Umbilical cord (tissue), 2 donors: ENCODE measurements around the gene SLC7A5. TPM values are rescaled to one million over a fixed set of nuclear protein-coding genes. Genes with fewer than 3 reads are reported as not detected.
"Not testable (repeated sequence)": the region's sequence is repeated elsewhere in the genome, so short reads cannot be mapped to it uniquely, and the experiment has no call there.

ENCODE experiments used
- DNase-seq: peaks from one replicate; pipeline ENCODE4 v3.0.0-alpha.2; 2015; ENCODE audit warnings: low spot score
- total RNA-seq: library from RNA; depleted of rRNA; stranded (reverse); fragments of >200 nt; gene quantifications from one replicate; pipeline ENCODE4 v1.2.3, GENCODE V29; 2014; ENCODE audit warnings: low replicate concordance; ENCODE audit not compliant: insufficient read depth

The SLC7A5 gene
- total RNA-seq, 1 donor from 2014 or later = 4.3 TPM

DNA sequence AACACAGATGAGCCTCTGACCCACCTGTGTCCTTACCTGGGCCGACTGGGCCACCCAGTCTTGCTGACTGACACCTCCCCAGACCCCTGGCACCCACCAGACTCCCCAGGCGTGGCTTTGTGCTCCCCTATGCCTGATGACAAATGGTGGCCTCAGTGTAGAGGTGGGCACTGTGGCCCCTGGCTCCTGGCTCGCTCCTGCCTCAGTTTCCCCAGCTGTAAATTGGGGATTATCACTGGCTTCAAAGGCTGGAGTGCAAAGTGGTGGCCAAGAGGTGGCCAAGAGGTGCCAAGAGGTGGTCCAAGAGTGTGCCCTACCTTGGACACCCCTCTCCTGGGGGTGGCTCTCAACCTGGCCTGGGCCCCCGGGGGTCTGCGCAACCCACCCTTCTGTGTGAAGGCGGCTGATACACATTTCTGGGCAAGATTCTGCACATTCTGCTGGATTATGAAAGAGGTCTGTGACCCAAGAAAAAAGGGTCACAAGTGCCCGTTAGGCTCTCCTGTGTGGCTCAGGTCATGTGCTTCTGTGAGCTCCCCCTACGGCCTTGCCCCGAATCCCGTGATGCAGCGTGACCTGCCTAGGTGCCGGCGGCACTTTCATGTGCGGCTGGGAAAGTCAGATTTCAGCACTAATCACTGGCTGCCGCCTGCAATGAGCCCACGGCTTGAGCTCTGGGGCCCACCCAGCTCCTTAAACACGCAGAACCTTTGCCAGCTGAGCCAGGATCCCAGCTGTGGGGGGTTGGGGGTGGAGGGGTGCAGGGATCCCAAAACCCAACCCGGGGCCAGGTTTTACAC lies 7.8 kb downstream of the SLC7A5 start:
- not testable (repeated sequence) for DNase-seq

DNA sequence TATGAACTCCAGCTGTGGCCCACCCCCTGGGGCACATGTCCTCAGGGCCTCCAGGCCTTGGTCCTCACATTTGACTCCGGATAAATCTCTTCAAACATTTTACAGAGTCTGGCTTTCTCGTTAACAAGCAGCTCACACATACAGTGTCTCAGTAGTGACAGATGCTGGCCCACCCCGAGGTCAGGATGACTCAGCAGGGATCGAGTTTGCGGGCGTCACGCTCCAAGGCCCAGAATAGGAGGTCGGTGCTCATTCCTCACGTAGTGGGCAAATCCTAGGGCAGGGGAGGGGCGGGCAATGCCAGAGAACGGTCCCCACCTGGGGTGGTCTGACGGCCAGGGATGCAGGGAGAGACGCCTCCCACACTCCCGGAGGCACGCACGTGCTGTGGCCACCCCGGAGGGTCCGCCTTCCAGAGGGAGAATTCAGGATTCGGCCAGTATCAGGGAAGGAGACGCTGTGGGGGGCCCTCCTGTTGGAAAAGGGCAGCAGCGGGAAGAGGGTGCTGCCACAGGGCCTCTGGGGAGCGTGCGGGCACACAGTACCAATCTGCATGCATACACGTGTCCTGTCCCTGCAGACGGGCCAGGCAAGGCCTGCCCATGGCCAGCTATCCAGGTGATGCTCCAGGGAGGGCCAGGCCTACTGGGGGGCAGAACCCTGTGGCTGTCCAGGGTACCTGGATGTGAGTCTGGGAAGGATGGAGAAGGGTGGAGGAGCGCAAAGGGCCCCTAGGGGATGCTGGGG lies 8.6 kb downstream of the SLC7A5 start:
- DNase-seq = peak; percentile 65

DNA sequence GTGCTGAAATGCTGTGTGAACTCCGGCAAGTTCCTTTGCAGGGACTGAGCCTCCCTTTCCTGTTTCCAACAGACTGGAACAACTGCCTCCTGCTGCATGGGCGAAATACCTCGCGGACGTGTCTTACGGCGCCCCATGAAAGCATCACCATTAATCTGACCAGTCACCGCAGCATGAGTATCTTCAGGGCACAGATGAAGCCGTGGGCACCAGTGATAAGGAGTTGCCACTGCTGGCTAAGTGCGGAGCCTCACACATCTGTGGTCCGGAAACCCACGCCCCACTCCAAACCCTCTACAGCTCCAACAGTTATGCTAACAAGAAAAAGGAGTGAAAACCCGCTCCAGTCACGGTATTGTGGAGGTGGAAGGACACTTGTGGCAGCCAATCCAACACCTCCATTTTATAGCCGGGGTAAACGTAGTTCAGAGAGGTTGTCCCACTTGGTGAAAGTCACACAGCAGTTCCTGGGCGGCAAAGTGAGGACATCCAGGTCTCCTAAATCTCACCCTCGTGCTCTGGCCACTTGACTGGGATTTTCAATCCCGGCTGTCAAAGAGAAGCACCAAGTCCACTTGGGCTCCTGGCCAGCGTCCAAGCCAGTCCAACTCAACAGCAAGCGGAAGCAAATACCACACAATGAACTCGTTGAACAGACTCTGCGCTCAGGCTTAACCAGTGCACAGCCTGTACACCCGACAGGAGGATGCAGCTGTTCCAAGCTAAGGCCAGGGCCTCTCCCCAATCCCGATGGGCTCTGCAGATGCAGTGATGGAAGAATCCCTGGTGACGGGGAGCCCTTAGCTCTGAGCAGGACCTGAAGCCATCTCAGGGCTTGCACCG lies 10.9 kb downstream of the SLC7A5 start:
- not testable (repeated sequence) for DNase-seq

DNA sequence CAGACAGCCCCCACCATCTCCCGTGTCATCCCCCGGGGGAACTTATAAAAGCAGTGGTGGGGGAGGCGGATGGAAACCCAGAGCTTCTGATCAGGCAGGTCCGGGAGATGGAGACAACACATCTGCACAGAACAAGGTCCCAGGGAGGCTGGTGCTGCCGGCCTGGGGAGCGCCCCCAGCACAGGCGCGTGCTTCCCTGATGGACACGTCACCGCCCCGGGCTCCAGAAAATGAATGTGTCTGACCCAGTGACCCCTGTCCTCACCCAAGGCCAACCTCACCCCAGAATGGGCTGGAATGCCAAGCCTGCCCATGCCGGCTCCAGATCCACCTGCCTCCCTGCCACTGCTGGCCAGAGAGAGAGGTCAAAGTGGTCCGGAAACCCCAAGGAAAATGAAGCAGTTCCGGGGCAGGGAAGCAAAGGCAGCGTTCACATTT lies 12.5 kb downstream of the SLC7A5 start:
- DNase-seq = no peak

DNA sequence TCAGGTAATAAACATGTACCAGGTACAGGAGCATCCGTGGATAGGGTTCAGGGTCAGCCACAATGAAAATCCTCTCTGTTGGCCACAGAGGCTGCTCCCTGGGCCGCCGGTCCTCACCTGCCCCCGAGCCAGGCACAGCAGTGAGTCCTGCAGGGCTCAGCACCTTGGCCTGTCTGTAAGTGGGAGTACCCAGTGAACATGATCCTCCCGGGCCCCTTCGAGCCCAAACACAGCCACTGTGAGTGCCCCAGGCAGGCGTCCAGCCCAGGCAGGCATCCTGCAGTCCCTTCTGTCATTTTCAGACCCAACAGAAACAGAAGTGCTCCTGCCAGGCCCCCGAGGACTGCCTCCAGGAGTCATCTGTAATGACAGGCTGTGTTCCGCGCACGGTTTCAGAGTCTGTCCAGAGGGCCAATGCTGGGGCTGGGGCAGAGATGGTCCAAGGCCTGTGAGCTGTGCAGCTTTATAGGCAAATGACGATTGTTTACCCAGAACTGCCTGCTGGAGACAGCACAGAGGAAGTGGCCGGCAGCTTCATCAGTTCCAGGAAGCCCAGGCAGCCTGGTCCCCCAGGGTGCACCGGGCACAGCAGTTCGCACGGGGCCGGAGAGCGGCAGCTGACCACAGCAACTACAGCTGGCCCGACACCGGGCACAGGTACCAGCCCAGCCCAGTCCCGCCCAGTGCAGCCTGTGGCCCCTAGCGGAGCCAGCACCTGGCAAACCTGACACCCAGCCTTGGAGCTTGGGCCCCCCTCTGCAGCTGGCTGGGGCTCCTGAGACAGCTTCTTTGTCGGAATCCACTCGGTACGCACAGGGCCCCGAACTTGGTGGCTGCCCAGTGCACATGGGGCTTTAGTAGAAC lies 13.2 kb downstream of the SLC7A5 start:
- DNase-seq = no peak

DNA sequence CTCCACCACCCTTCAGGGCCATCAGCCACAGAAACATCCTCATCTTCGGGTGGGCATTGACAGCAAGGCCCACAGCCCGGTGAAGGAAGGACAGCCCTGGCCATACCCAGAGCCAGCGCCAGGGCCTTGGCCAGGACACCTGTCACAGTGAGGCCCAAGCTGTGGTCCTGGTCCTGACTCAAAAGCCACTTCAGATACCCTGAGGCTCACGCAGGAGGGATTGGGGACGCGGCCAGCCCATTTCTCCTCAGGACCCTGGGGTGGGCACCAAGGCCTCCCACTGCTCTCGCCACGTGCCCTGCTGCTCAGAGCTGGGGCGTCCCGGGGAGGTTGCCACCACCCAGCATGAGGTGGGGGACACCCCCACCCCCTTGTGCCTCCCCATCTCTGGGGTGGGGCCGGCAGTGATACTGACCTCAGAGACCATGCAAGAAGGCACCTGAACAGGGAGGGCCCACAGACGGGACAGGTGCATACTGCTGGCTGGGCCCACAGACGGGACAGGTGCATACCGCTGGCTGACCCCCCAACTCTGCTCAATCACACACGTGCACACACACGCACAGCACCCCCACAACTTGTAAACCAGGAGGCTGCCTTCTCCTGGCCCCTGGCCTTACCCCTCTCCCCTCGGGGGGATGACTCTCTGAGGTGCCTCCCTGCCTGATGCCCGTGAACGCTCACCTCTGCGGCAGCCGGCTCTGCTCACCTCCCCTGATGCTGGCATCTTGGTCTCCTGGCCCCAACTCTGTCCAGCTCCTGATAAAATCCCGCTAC lies 14.2 kb downstream of the SLC7A5 start:
- DNase-seq = no peak

DNA sequence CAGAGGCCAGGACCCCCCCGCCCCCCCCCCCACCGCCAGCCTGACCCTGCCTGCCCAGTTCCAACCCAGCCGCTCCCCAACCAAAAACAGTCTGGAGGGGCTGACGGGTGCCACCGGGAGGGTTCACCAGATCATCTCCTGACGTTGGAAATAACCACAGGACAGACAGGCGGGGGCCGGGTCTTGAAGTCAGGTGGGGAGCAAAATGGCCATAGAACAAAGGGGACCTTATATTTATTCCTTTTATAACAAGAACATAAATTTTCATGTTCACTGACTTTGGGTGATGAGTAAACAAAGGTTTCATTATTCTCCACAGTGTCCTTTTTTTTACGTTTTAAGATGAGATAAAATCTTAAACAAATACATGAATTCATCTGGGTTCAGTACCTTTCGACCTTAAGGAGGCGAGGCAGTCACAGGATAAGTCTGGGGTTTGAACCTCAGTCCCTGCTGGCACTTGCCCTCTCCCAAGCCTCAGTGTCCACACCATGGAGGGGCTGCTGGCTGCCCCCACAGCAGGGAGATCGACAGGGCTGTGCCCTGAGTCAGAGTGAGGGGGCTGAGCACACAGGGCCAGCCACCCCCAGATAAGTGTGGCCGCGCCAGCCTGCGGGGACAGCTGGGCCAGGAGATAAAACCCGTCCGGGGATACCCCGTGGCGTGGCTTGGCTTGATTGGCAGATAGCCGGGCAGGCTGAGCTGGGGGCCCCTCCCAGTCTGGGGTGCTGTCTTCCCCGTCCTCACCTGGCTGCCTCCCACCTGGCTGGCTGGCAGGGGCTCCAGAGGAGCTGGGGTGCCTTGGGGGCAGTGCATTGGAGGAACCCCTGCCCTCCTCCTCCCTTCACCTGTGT lies 15.0 kb downstream of the SLC7A5 start:
- DNase-seq = no peak

DNA sequence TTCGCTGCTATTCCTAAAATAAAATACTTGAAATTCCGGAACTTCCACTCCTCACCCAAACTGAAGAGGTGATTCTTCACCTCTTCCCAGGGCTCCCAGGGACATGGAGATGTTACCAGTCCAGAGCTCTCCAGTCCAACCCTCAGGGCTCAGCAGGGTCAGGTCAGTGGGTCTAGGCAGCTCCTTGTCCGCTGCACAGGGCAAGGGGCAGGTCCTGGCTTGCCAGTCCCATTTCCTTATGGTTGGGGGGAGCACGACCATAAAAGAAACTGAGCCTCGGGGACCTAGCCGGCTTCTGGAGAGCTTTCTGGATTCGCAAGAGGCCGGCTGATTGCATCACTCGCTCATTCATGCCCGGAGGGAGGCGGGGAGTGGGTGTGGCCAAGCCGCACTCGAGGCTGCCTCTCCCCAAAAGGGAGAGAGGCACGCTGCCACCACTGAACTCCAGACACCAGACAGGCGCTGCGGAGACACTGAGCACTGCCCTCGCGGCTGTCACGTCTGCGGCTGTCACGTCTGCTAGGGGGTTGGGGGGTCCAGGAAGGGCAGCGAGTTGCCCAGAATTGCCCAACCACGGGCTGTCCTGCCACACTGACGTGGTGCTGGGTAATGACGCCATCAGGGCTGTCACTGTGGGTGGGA lies 15.8 kb downstream of the SLC7A5 start:
- peak; percentile 96 for DNase-seq

DNA sequence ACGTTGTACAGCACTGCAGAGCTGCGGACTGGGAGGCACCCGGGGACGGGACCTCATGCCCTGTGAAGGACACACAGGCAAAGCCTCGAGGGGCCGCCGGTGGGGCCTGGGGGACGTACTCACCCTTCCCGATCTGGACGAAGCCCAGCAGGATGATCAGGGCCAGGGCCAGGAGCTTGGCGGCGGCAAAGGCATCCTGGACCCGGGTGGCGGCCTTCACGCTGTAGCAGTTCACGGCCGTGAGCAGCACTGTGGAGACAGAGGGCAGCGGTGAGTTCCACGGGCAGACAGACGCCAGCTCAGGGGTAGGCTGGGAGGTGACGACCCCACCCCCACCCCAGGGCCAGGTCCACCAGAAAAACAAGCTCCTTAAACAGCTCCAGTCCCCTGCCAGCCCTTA lies 17.7 kb downstream of the SLC7A5 start:
- no peak for DNase-seq

DNA sequence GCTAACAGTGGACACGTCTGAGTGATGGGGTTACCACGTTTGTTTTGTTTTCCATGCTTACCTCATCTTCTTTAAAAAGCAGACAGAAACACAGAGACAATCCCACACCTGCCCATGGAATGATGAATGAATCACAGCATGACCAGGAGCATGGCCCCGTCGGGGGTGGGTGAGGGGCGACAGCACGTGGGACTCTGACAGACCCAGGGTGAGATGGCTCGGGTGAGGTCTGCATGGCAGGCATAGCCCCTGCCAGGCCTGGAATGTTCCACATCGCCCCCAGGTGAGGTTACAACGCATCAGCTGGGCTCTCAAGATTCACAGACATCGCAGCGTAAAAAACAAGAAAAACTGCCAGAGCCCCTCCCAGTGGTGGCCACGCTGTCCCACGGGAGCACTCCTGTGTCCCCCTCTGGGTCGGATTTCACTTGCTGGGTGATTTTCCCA lies 18.1 kb downstream of the SLC7A5 start:
- no peak for DNase-seq

DNA sequence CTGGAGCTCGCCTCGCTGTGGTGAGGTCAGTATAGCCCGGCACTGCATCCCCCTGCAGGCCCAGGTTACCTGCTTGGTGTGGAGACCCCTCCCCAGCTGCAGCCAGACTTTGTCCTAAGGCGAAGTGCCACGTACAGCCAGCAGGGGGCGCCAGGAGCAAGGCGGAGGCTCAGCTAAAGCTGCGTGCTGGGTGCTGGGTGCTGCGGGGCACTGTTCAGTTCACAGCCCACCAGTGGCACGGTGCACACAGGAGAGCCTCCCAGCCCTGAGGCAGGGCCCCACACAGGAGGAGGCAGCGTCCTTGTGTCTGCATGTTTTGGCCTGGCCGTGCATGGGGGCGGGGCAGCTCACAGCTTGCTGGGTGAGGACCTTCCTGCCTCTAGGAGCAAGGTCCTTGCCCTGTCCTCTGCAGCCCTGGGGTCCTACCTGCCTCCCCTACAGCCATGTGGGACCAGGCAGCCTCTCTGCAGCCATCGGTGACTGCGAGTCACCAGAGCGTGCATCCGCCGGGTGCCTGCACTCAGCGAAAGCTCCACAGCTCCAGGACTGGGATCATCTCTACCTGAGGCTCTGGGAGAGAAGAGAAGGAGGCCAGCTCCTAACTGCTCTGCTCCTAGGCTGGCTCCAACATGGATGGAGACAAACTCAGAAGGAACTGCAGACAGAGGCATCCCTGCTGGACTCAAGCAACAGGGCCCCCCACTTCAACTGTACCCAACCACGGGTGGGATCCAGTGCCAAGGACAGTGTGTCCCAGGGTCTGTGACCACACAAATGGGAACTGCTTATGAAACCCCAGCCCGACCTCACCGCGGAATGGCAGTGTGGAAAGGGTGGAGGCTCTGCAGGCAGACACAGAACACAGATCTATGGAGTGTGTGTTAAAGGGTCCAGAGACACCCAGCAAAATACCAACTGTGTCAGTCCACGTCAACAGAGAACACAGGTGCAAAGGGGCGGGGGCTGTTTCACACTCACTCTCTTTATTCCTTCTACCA lies 19.0 kb downstream of the SLC7A5 start:
- no peak for DNase-seq

DNA sequence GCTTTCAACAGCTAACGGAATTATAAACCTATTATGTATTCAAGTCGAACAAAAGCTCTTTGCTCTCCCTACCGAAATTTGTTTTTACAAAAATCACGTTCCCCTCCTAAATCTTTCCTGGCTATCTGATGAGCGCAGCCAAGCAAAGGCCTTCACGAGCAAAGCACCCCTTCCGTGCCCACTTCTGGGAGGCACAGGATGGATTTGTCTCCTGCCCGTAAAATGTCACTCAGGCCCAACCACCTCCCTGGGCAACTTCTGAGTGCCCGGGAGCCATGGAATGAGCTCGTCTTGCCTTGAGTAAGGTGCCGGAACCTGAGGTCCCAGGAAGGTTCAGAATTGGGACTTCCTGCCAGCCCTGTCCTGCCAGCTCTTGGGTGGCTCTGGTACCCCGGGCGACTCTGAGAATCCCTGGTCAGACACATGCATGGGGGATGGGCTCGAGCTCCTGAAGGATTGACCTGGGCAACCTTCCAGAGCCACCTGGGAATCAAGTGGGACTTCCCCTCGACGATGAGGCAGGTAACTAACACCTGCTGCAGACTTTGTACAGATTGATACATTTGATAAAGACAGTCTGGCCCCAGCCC lies 19.8 kb downstream of the SLC7A5 start:
- no peak for DNase-seq

DNA sequence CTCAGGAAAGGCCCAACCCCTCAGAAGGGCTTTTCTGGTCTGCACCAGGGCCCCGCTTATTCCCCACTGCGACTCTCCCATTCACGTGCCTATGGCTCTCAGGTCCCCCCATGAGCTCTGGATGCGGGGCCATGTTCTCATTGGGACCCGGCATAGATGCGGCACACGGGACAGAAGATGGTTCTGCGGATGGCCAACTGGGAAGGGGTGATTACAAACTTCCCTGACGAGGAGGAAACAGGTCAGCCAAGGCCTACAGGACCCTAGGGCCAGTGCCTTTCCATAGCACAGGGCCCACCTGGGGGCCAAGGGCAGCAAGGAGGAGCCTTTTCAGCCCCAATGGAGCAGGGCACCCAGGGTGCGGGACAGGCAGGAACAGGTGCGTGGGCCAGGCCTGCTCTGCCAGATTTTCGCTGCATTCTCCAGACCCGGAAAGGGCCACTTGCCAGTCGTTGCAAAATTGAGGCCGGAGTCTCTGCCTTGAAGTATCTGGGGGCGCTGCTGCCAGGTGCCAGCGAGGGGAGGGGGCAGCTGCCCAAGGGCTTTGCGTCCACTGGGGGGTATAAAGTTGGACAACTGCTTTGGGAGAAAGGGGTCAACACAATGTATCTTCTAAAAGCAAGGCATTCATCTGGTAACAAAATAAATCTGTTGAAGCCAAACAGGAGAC lies 20.5 kb downstream of the SLC7A5 start:
- no peak for DNase-seq

DNA sequence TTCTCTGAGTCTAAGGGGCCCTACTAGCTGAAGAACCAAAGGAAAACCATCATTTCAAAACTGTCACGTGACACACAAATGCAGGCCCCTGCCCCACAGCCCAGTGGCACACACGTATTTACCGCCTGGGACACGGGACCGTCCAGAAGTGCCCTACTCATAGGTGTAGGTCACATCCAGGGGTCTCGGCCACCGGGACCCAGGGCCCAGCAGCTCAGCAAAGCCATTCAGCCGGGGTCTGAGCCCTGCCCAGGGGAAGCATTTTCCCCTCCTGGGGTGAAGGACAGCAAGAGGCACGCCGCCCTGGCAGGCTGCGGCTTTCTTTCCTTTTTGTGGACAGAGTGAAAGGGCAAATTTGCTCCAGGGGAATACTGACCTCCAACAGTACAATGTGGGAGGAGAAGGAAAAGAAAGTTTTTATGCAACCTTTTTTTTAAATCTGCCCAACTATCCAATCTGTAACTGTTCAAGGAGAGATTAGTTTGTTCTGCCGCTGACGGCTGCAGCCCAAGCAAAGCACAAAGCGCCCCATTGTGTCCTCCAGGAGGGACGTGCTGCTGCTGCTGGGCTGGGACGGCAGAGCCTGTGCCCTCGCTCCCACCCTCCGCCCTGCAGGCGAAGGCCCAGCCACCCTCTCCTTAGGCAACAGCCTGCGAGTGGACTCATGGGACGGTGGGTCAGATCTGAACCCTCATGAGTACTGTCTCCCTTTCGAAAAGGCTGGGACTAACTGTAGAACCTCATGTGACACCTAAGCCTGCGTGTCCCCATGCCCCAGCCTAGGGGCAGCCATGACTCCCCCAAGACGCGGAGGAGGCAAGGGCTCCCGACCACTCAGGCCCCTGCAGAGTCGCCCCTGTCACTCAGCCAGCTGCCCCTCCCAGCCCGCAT lies 21.3 kb downstream of the SLC7A5 start:
- no peak for DNase-seq

DNA sequence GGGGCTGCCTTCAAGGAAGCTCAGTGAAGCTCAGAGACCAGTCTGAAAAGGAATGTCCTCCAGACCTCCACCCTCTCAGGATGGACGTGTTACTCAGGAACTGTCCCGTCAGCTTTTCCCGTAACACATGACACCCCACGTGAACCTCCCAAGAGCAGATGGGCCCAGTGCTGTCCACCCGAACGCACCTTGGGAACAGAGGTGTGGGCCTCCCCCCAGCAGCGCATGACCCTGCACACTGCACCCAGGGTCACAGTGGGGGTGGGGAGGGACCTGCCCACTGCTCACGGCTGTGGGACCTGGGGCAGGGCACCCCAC lies 21.9 kb downstream of the SLC7A5 start:
- DNase-seq = no peak
